Neural progenitor cell (in vitro differentiated cells): Measurements from ENCODE around the gene OR52K1. TPM values are rescaled to one million over a fixed set of nuclear protein-coding genes. Genes with fewer than 3 reads are reported as not detected.

Experiments used
- DNase-seq: peaks from one replicate; pipeline ENCODE4 v3.0.0-alpha.2; 2016; ENCODE audit warnings: low spot score
- H2AFZ ChIP-seq: fragments of 200-600 bp; sonication (generic); replicated peaks from 2 replicates; pipeline ENCODE4 v1.6.1; 2016; ENCODE audit warnings: antibody characterized with exemption
- H3F3A ChIP-seq: fragments of 200-600 bp; sonication (generic); 2 replicates; pipeline ENCODE4 v1.6.1; 2016; ENCODE audit warnings: antibody characterized with exemption, low read depth
- H3K27ac ChIP-seq: fragments of 200-600 bp; sonication (generic); 2 replicates; pipeline ENCODE4 v1.5.1; 2016; ENCODE audit warnings: mild to moderate bottlenecking
- H3K27me3 ChIP-seq: fragments of 200-600 bp; sonication (generic); 2 replicates; pipeline ENCODE4 v1.6.1; 2016; ENCODE audit warnings: mild to moderate bottlenecking, moderate library complexity
- H3K36me3 ChIP-seq: fragments of 200-600 bp; sonication (generic); 2 replicates; pipeline ENCODE4 v1.5.1; 2016
- H3K4me1 ChIP-seq: fragments of 200-600 bp; sonication (generic); 2 replicates; pipeline ENCODE4 v1.6.1; 2016; ENCODE audit warnings: mixed run types
- H3K4me2 ChIP-seq: fragments of 200-600 bp; sonication (generic); 2 replicates; pipeline ENCODE4 v1.6.1; 2016
- H3K4me3 ChIP-seq: fragments of 200-600 bp; sonication (generic); 2 replicates; pipeline ENCODE4 v1.5.1; 2016
- H3K79me2 ChIP-seq: fragments of 200-600 bp; sonication (generic); 2 replicates; pipeline ENCODE4 v1.6.1; 2016; ENCODE audit warnings: low read depth
- H3K9ac ChIP-seq: fragments of 200-600 bp; sonication (generic); 2 replicates; pipeline ENCODE4 v1.6.1; 2016
- H3K9me3 ChIP-seq: fragments of 200-600 bp; sonication (generic); 2 replicates; pipeline ENCODE4 v1.5.1; 2016; ENCODE audit warnings: low read depth
- H4K20me1 ChIP-seq: fragments of 200-600 bp; sonication (generic); 2 replicates; pipeline ENCODE4 v1.6.1; 2016; ENCODE audit warnings: low read depth
- H3K27ac Mint-ChIP-seq: 3 replicates; pipeline ENCODE4 v1.8.0; 2021; ENCODE audit warnings: mixed read lengths
- H3K27me3 Mint-ChIP-seq: 2 replicates; pipeline ENCODE4 v1.8.0; 2022; ENCODE audit warnings: low read depth, mild to moderate bottlenecking, inconsistent platforms, moderate library complexity, mixed read lengths; ENCODE audit not compliant: insufficient read depth
- H3K36me3 Mint-ChIP-seq: 3 replicates; pipeline ENCODE4 v1.8.0; 2021; ENCODE audit warnings: mixed read lengths
- H3K4me1 Mint-ChIP-seq: 3 replicates; pipeline ENCODE4 v1.8.0; 2021; ENCODE audit warnings: mixed read lengths
- H3K4me3 Mint-ChIP-seq: 3 replicates; pipeline ENCODE4 v1.8.0; 2021; ENCODE audit warnings: mild to moderate bottlenecking, moderate library complexity, mixed read lengths
- H3K9me3 Mint-ChIP-seq: 3 replicates; pipeline ENCODE4 v1.8.0; 2020; ENCODE audit warnings: mixed read lengths
- EZH2 ChIP-seq: fragments of 200-600 bp; sonication (generic); IDR thresholded peaks from 2 replicates; pipeline ENCODE4 v1.6.1; 2017; ENCODE audit warnings: antibody characterized with exemption, mild to moderate bottlenecking, moderate library complexity
- EZH2phosphoT487 ChIP-seq: fragments of 200-600 bp; sonication (generic); IDR thresholded peaks from 2 replicates; pipeline ENCODE4 v1.6.1; 2017; ENCODE audit warnings: antibody characterized with exemption
- total RNA-seq: library from RNA; depleted of rRNA; stranded (reverse); fragments of >200 nt; gene quantifications from 2 replicates; pipeline ENCODE4 v1.2.3, GENCODE V29; 2015; ENCODE audit warnings: low replicate concordance
- TF ChIP-seq, protein P1 (sequence below): fragments of 200-600 bp; sonication (generic); IDR thresholded peaks from 2 replicates; pipeline ENCODE4 v1.5.1; 2017; ENCODE audit warnings: antibody characterized with exemption, mild to moderate bottlenecking

OR52K1 gene
- total RNA-seq, 1 donor from 2014 or later: not detected

DNA sequence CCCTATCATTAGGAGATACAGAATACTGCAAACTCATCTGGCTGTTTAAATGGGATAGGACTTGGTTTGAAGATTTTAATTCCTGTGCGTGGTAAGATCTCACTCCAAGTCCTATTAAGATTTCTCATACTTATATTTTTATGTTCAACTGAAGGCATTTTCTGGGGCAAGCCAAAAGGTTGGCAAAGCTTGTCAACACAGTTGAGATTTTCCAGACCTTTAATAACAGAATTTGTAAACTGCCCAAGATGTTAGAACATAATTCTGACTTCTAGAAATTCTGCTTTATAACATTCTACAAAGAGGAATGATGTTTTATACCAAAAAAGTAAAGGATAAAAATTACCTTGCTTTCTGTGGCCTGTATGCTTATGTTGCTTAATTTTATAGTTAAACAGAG lies 31.8 kb downstream of the OR52K1 start:
- H3K27ac Mint-ChIP-seq: no peak overlapping the region
- H3K9ac ChIP-seq: no peak overlapping the region
- H3K27me3 ChIP-seq: no peaks in the 10 kb centered on the region
- H3K9me3 ChIP-seq: no peaks in the 10 kb centered on the region
- no peak overlapping the region for H3K4me3 ChIP-seq
- H3K79me2 ChIP-seq: no peaks in the 10 kb centered on the region
- no peaks in the 10 kb centered on the region for H3K36me3 Mint-ChIP-seq
- no peak for DNase-seq
- no peak overlapping the region for H3K27ac ChIP-seq
- H3K27me3 Mint-ChIP-seq: no peaks in the 10 kb centered on the region
- no peaks in the 10 kb centered on the region for H3K4me1 Mint-ChIP-seq
- H3K9me3 Mint-ChIP-seq: no peaks in the 10 kb centered on the region
- H3K4me2 ChIP-seq: no peak overlapping the region
- no peaks in the 10 kb centered on the region for H3F3A ChIP-seq
- H3K4me1 ChIP-seq: no peaks in the 10 kb centered on the region
- H2AFZ ChIP-seq: no peak overlapping the region
- no peak for TF ChIP-seq EZH2
- no peak for TF ChIP-seq EZH2phosphoT487
- TF ChIP-seq, protein P1, sequence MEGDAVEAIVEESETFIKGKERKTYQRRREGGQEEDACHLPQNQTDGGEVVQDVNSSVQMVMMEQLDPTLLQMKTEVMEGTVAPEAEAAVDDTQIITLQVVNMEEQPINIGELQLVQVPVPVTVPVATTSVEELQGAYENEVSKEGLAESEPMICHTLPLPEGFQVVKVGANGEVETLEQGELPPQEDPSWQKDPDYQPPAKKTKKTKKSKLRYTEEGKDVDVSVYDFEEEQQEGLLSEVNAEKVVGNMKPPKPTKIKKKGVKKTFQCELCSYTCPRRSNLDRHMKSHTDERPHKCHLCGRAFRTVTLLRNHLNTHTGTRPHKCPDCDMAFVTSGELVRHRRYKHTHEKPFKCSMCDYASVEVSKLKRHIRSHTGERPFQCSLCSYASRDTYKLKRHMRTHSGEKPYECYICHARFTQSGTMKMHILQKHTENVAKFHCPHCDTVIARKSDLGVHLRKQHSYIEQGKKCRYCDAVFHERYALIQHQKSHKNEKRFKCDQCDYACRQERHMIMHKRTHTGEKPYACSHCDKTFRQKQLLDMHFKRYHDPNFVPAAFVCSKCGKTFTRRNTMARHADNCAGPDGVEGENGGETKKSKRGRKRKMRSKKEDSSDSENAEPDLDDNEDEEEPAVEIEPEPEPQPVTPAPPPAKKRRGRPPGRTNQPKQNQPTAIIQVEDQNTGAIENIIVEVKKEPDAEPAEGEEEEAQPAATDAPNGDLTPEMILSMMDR: no peak
- no peaks in the 10 kb centered on the region for H3K36me3 ChIP-seq
- H4K20me1 ChIP-seq: no peaks in the 10 kb centered on the region
- no peak overlapping the region for H3K4me3 Mint-ChIP-seq

DNA sequence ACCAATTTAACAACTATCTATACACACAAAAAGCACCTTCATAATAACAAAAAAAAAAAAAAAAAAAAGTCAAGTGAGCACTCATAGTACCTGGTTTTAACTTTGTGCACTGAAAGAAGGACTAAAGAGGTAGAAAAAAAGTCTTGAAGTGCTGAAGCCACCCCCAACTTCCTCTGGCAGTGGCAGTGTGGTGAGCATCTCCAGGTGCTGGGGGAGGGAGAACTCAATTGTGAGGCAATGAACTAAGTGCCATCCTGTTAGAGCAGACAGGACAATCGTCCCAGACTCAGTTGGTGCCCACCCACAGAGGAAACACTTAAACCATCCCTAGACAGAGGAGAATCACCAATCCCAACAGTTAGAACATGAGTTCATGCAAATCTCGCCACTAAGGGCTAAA lies 39.9 kb downstream of the OR52K1 start:
- Mint-ChIP-seq H3K27ac (no peak overlapping the region), H3K4me3 (no peak overlapping the region), H3K9me3 (no peaks in the 10 kb centered on the region), H3K36me3 (no peaks in the 10 kb centered on the region), H3K4me1 (no peaks in the 10 kb centered on the region), H3K27me3 (no peaks in the 10 kb centered on the region)
- no peaks in the 10 kb centered on the region for H3K9me3 ChIP-seq
- no peaks in the 10 kb centered on the region for H3F3A ChIP-seq
- H3K4me2 ChIP-seq: no peak overlapping the region
- no peaks in the 10 kb centered on the region for H3K79me2 ChIP-seq
- no peak overlapping the region for H3K27ac ChIP-seq
- no peaks in the 10 kb centered on the region for H3K27me3 ChIP-seq
- H2AFZ ChIP-seq: no peak overlapping the region
- H3K4me3 ChIP-seq: no peak overlapping the region
- H3K36me3 ChIP-seq: no peaks in the 10 kb centered on the region
- H4K20me1 ChIP-seq: no peaks in the 10 kb centered on the region
- TF ChIP-seq EZH2phosphoT487 (no peak), EZH2 (no peak)
- TF ChIP-seq, protein P1: no peak
- no peaks in the 10 kb centered on the region for H3K4me1 ChIP-seq
- H3K9ac ChIP-seq: no peak overlapping the region
- DNase-seq: no peak

DNA sequence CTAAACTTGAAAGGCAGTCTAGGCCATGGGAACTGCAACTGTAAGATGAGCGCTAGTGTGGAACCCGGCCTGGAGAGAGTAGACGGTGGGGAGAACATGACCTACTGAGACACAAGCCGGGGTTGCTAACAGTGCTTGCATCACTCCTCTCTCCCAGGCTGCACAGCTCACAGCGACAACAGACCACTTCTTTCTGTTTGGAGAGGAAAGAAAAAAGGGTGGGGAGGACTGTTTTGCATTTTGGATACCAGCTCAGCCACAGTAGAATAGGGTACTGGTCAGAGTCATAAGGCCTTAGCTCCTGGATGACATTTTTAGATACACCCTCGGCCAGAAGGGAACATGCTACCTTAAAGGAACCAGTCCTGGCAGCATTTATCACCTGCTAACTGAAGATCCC lies 40.3 kb downstream of the OR52K1 start:
- H2AFZ ChIP-seq: no peak overlapping the region

More for the DNA sequence above, 40.3 kb downstream of the OR52K1 start:
- Histone ChIP-seq H3K9ac (no peak overlapping the region), H3F3A (no peaks in the 10 kb centered on the region), H3K27me3 (no peaks in the 10 kb centered on the region), H4K20me1 (no peaks in the 10 kb centered on the region), H3K4me2 (no peak overlapping the region), H3K36me3 (no peaks in the 10 kb centered on the region), H3K27ac (no peak overlapping the region), H3K4me3 (no peak overlapping the region), H3K4me1 (no peaks in the 10 kb centered on the region), H3K79me2 (no peaks in the 10 kb centered on the region), H3K9me3 (no peaks in the 10 kb centered on the region)
- no peaks in the 10 kb centered on the region for H3K9me3 Mint-ChIP-seq
- H3K4me3 Mint-ChIP-seq: no peak overlapping the region
- H3K27ac Mint-ChIP-seq: no peak overlapping the region
- no peak for DNase-seq
- no peaks in the 10 kb centered on the region for H3K4me1 Mint-ChIP-seq
- TF ChIP-seq EZH2phosphoT487 (no peak), EZH2 (no peak)
- TF ChIP-seq, protein P1: no peak
- H3K27me3 Mint-ChIP-seq: no peaks in the 10 kb centered on the region
- H3K36me3 Mint-ChIP-seq: no peaks in the 10 kb centered on the region
